IMR-90 (cell line): ENCODE results near the gene FLACC1.

Experiments
- CEBPB ChIP-seq: IDR thresholded peaks from 2 replicates; pipeline ENCODE4 v1.6.1; 2012; ENCODE audit warnings: low read depth, low read length, improper control_type of control experiment
- CHD1 ChIP-seq: IDR thresholded peaks from 2 replicates; pipeline ENCODE4 v1.6.1; 2012; ENCODE audit warnings: low read depth, low read length, improper control_type of control experiment
- FOS ChIP-seq: fragments of 150-350 bp; IDR thresholded peaks from 2 replicates; pipeline ENCODE4 v1.6.1; 2016; ENCODE audit warnings: low read depth, low read length
- MAFK ChIP-seq: IDR thresholded peaks from 2 replicates; pipeline ENCODE4 v1.6.1; 2012; ENCODE audit warnings: low read depth, low read length, improper control_type of control experiment
- MXI1 ChIP-seq: IDR thresholded peaks from 2 replicates; pipeline ENCODE4 v1.6.1; 2012; ENCODE audit warnings: low read depth, mild to moderate bottlenecking, low read length, moderate library complexity, borderline replicate concordance
- NFE2L2 ChIP-seq: fragments of 150-350 bp; IDR thresholded peaks from 2 replicates; pipeline ENCODE4 v1.6.1; 2016; ENCODE audit warnings: low read depth, mild to moderate bottlenecking, low read length
- POLR2A ChIP-seq: IDR thresholded peaks from 2 replicates; pipeline ENCODE4 v1.6.1; 2012; ENCODE audit warnings: mild to moderate bottlenecking, low read depth, low read length
- RAD21 ChIP-seq: IDR thresholded peaks from 2 replicates; pipeline ENCODE4 v1.6.1; 2012; ENCODE audit warnings: low read length, improper control_type of control experiment
- RCOR1 ChIP-seq: IDR thresholded peaks from 2 replicates; pipeline ENCODE4 v1.6.1; 2012; ENCODE audit warnings: mild to moderate bottlenecking, low read length, improper control_type of control experiment; ENCODE audit not compliant: insufficient replicate concordance
- RFX5 ChIP-seq: IDR thresholded peaks from 2 replicates; pipeline ENCODE4 v1.8.0; 2012; ENCODE audit warnings: low read depth, mild to moderate bottlenecking, low read length, moderate library complexity
- SMC3 ChIP-seq: fragments of 150-350 bp; IDR thresholded peaks from 2 replicates; pipeline ENCODE4 v1.6.1; 2016; ENCODE audit warnings: low read depth, mild to moderate bottlenecking, antibody characterized with exemption, low read length, moderate library complexity
- TF ChIP-seq, protein P1 (sequence below): conservative IDR thresholded peaks from 2 replicates; pipeline ENCODE4 v1.5.1; 2012; ENCODE audit warnings: mild to moderate bottlenecking, low read depth, low read length, improper control_type of control experiment
- TF ChIP-seq, protein P2 (sequence below): fragments of 150-350 bp; IDR thresholded peaks from 2 replicates; pipeline ENCODE4 v1.6.1; 2016; ENCODE audit warnings: low read depth, mild to moderate bottlenecking, low read length, moderate library complexity, borderline replicate concordance
- TF ChIP-seq, protein P3 (sequence below): fragments of 150-350 bp; IDR thresholded peaks from 2 replicates; pipeline ENCODE4 v1.6.1; 2017; ENCODE audit warnings: mild to moderate bottlenecking, antibody characterized with exemption, low read length, low read depth

DNA sequence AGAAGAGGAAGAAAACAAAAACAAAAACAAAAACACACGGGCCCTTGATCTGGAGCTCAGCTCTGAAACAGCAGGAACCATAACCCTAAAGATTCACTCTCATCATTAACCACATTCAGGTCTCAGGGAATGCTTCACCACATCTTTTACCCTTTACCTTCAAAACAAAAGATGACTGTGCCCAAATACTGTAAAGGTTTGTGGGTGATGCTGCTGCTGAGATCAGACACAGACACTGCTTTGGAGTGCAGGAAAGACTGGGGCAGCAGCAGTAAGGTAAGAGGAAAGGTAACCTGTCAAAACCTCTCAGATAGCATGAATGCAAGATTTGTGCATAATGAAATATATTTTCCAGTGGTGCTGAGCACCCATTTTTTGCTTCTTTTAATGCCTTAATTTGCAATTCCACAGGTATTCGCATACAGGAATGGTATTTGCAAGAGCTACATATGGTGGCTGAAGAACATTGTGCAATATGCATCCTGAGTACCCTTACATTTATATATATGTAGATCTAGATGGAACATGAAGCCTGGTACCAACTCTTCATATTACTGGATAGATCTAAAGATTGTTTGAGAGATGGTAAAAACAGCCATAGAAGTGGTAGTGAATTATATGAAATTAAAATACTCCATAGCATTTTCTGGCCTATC lies 4.1 kb upstream of the FLACC1 start:
- TF ChIP-seq, protein P1, sequence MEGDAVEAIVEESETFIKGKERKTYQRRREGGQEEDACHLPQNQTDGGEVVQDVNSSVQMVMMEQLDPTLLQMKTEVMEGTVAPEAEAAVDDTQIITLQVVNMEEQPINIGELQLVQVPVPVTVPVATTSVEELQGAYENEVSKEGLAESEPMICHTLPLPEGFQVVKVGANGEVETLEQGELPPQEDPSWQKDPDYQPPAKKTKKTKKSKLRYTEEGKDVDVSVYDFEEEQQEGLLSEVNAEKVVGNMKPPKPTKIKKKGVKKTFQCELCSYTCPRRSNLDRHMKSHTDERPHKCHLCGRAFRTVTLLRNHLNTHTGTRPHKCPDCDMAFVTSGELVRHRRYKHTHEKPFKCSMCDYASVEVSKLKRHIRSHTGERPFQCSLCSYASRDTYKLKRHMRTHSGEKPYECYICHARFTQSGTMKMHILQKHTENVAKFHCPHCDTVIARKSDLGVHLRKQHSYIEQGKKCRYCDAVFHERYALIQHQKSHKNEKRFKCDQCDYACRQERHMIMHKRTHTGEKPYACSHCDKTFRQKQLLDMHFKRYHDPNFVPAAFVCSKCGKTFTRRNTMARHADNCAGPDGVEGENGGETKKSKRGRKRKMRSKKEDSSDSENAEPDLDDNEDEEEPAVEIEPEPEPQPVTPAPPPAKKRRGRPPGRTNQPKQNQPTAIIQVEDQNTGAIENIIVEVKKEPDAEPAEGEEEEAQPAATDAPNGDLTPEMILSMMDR = no peak
- TF ChIP-seq CEBPB (peak; percentile 44), POLR2A (no peak), FOS (no peak), RAD21 (no peak), SMC3 (no peak), RFX5 (no peak), NFE2L2 (no peak), MXI1 (no peak), RCOR1 (no peak), MAFK (no peak), CHD1 (no peak)
- TF ChIP-seq, protein P2, sequence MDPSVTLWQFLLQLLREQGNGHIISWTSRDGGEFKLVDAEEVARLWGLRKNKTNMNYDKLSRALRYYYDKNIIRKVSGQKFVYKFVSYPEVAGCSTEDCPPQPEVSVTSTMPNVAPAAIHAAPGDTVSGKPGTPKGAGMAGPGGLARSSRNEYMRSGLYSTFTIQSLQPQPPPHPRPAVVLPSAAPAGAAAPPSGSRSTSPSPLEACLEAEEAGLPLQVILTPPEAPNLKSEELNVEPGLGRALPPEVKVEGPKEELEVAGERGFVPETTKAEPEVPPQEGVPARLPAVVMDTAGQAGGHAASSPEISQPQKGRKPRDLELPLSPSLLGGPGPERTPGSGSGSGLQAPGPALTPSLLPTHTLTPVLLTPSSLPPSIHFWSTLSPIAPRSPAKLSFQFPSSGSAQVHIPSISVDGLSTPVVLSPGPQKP = no peak
- TF ChIP-seq, protein P3, sequence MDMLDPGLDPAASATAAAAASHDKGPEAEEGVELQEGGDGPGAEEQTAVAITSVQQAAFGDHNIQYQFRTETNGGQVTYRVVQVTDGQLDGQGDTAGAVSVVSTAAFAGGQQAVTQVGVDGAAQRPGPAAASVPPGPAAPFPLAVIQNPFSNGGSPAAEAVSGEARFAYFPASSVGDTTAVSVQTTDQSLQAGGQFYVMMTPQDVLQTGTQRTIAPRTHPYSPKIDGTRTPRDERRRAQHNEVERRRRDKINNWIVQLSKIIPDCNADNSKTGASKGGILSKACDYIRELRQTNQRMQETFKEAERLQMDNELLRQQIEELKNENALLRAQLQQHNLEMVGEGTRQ = no peak
